Activated CD8-positive, alpha-beta memory T cell treated with anti-CD3 and anti-CD28 coated beads for 24 hours (primary cell): Measurements from ENCODE around the gene KMT5B.
A peak's percentile ranks its signal among the peaks of the same experiment; 100 is the strongest.

Source experiments
- DNase-seq: peaks from one replicate; pipeline ENCODE4 v3.0.0-alpha.2; 2020

KMT5B gene

GRCh38 chr11:68142441-68143309 is 70.4 kb downstream of the KMT5B start:
- DNase-seq: no peak

GRCh38 chr11:68142028-68142412 is 71.1 kb downstream of the KMT5B start:
- peak; percentile 72 for DNase-seq

- DNase-seq: no peak
Observed at GRCh38 chr11:68141246-68142027, 71.7 kb downstream of the KMT5B start.

- DNase-seq: no peak
Observed at GRCh38 chr11:68140496-68141245, 72.4 kb downstream of the KMT5B start.

- DNase-seq: no peak
Observed at GRCh38 chr11:68138237-68138636, 74.9 kb downstream of the KMT5B start.

- no peak for DNase-seq
Observed at GRCh38 chr11:68137833-68138232, 75.3 kb downstream of the KMT5B start.

- no peak for DNase-seq
Observed at GRCh38 chr11:68136866-68137265, 76.2 kb downstream of the KMT5B start.

- no peak for DNase-seq
Observed at GRCh38 chr11:68135161-68135560, 77.9 kb downstream of the KMT5B start.

- DNase-seq: no peak
Observed at GRCh38 chr11:68133761-68134160, 79.3 kb downstream of the KMT5B start.

- no peak for DNase-seq
Observed at GRCh38 chr11:68130121-68130520, 83.0 kb downstream of the KMT5B start.

- no peak for DNase-seq
Observed at GRCh38 chr11:68128682-68129327, 84.3 kb downstream of the KMT5B start.

GRCh38 chr11:68127714-68128681 is 85.1 kb downstream of the KMT5B start:
- DNase-seq: no peak

- no peak for DNase-seq
Observed at GRCh38 chr11:68125164-68125563, 87.9 kb downstream of the KMT5B start.

GRCh38 chr11:68122936-68123539 is 90.1 kb downstream of the KMT5B start:
- no peak for DNase-seq

GRCh38 chr11:68121067-68121899 is 91.8 kb downstream of the KMT5B start, which contains the start of gene CHKA:
CHKA (minus strand) TSS chr11:68121388; CDS start chr11:68121177, 211 bp downstream.
- peak; percentile 91 for DNase-seq

GRCh38 chr11:68120273-68121066 is 92.6 kb downstream of the KMT5B start:
- peak; percentile 71 for DNase-seq

- DNase-seq: no peak
Observed at GRCh38 chr11:68118706-68119448, 94.2 kb downstream of the KMT5B start.

GRCh38 chr11:68117853-68118470 is 95.1 kb downstream of the KMT5B start:
- DNase-seq: no peak
